T-helper 17 cell (primary cell): ENCODE measurements around the gene GTF2B. TPM values are rescaled to one million over a fixed set of nuclear protein-coding genes. Genes with fewer than 3 reads are reported as not detected.
A peak's percentile ranks its signal among the peaks of the same experiment; 100 is the strongest.
"Not testable (repeated sequence)": the region's sequence is repeated elsewhere in the genome, so short reads cannot be mapped to it uniquely, and the experiment has no call there.

Experiments
- ATAC-seq: fragments of 150-1000 bp; cut with Tn5 transposase; 2 replicates; pipeline ENCODE4 v1.10.0; 2021; ENCODE audit warnings: mild to moderate bottlenecking, moderate library complexity
- DNase-seq, 3 donors: peaks; one replicate each; pipeline versions ENCODE4 v3.0.0 to v3.0.0-alpha.2; 2020 to 2021
- H3K9me3 ChIP-seq: one replicate; pipeline ENCODE4 v1.7.0; 2013; ENCODE audit warnings: low read length, mild to moderate bottlenecking; ENCODE audit not compliant: control insufficient read depth, poor library complexity, severe bottlenecking
- H3K27ac Mint-ChIP-seq: one replicate; pipeline ENCODE4 v1.8.0; 2022; ENCODE audit warnings: mild to moderate bottlenecking, moderate library complexity, mixed read lengths
- H3K27me3 Mint-ChIP-seq: one replicate; pipeline ENCODE4 v1.8.0; 2022; ENCODE audit warnings: mixed read lengths
- H3K36me3 Mint-ChIP-seq: one replicate; pipeline ENCODE4 v1.8.0; 2022; ENCODE audit warnings: low read depth, mixed read lengths
- H3K4me1 Mint-ChIP-seq: one replicate; pipeline ENCODE4 v1.8.0; 2022; ENCODE audit warnings: mild to moderate bottlenecking, mixed read lengths
- H3K4me3 Mint-ChIP-seq: one replicate; pipeline ENCODE4 v1.8.0; 2022; ENCODE audit warnings: mild to moderate bottlenecking, moderate library complexity, mixed read lengths
- total RNA-seq, 4 donors: library from RNA in 2 of 4; stranded (reverse) in 2 of 4; gene quantifications; one replicate each; pipeline ENCODE4 v1.2.3 and lab custom pipeline; 2022 to 2026

GTF2B gene
- total RNA-seq, 2 donors from 2014 or later, result 62.9 to 69.4 TPM

DNA sequence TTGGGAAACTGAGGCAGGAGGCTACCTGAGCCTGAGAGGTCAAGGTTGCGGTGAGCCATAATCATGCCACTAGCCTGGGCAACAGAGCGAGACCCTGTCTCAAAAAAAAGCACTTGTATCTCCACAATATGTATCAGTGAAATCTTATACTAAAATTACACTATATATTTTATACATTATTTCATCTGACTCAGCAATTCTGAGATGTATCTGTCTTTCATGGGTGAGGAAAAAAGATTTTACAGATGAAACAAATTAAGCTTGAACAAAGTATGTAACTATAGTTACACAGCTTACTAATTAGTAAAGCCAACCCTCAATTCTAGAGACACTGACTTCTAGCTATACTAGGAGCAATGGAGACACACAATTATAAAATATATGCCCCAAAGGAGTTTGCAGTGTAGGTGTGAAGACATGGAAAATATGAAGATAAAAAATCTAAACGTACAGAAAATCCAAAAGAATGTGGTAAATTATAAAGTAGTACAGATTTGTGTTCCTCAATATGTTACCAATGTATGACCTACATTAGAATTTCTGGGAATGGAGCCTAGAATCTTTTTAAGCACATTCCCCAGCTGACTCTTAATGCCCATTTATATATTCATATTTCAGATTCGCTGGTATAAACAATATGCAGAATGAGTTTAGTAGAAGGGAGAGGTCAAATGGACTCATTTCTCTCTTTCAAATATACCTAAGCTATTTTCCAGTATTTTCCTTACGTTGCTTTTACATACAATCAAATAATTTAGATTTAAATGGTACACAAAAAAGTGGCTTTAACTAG, 14.6 kb downstream of the GTF2B start:
- Mint-ChIP-seq H3K27me3 (no peaks in the 10 kb centered on the region), H3K4me3 (no peak overlapping the region), H3K27ac (no peak overlapping the region), H3K4me1 (peaks cover 28% of the 10 kb centered on the region), H3K36me3 (no peaks in the 10 kb centered on the region)
- no peaks in the 10 kb centered on the region for H3K9me3 ChIP-seq
- no peak for ATAC-seq
- DNase-seq, result no peak

DNA sequence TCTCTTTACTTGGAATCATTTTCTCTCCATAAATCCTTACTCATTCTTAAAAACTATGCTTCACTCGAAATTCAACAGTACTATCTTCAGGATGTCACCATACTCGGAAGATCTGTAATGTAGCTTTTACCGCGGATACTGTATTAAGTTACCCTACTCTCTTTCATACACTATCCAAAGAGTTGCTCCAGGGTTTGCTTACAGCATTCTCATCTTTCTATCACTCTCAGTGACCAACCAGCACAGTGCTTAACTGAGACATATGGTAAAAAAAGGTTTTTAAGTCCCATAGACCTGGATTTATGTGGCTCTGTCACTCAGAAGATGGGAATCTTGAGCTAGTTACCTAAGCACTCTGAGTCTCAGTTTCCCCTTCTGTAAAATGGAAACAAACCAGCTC, 15.8 kb downstream of the GTF2B start:
- no peak for DNase-seq
- H3K9me3 ChIP-seq, result no peaks in the 10 kb centered on the region
- Mint-ChIP-seq H3K36me3 (no peaks in the 10 kb centered on the region), H3K4me3 (peak overlapping the region; percentile 50), H3K27ac (no peak overlapping the region), H3K27me3 (no peaks in the 10 kb centered on the region), H3K4me1 (peaks cover 27% of the 10 kb centered on the region)
- no peak for ATAC-seq

DNA sequence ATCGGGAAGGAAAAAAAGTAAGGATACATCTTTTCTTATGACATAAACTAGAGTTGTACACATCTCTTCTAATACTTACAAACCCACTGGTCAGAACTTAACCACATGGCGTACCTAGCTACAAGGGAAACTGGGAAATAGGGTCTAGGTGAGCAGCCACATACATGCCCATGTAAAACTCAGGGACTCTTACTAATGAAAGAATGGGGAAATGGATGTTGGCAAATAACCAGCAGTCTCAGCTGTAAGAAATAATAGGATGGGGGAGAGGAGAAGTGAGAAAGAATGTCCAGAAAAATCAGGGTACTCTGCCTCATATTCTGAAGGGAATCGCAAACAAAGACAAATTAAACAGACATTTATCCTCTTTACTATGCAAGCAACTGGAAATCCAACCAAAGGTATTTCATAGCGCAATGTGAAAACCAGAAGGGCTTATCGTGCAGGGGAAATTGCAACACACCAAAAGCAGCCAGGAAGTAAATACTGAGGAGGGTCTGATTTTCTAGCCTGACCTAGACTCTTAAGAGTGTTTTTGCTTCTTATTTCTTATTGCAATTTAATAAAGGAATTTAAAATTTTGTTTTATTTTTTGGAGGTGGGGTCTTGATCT, 17.5 kb downstream of the GTF2B start:
- no peak for DNase-seq
- H3K9me3 ChIP-seq, result no peaks in the 10 kb centered on the region
- H3K4me1 Mint-ChIP-seq, result peaks cover 24% of the 10 kb centered on the region
- H3K27me3 Mint-ChIP-seq, result no peaks in the 10 kb centered on the region
- H3K27ac Mint-ChIP-seq, result peak overlapping the region; percentile 16
- no peaks in the 10 kb centered on the region for H3K36me3 Mint-ChIP-seq
- ATAC-seq, result no peak
- no peak overlapping the region for H3K4me3 Mint-ChIP-seq

DNA sequence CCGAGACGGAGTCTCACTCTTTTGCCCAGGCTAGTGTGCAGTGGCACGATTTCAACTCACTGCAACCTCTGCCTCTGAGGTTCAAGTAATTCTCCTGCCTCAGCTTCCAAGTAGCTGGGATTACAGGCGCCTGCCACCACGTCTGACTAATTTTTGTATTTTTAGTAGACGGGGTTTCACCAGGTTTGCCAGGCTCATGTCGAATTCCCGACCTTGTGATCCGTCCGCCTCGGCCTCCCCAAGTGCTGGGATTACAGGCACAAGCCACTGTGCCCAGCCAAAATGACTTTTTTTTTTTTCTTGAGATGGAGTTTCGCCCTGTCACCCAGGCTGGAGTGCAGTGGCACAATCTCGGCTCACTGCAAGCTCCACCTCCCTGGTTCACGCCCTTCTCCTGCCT, 21.7 kb downstream of the GTF2B start:
- not testable (repeated sequence) for H3K9me3 ChIP-seq, ATAC-seq, H3K27ac Mint-ChIP-seq, H3K27me3 Mint-ChIP-seq, DNase-seq, H3K36me3 Mint-ChIP-seq
- H3K4me1 Mint-ChIP-seq, result peaks cover 30% of the 10 kb centered on the region
- H3K4me3 Mint-ChIP-seq, result peak overlapping the region; percentile 36

DNA sequence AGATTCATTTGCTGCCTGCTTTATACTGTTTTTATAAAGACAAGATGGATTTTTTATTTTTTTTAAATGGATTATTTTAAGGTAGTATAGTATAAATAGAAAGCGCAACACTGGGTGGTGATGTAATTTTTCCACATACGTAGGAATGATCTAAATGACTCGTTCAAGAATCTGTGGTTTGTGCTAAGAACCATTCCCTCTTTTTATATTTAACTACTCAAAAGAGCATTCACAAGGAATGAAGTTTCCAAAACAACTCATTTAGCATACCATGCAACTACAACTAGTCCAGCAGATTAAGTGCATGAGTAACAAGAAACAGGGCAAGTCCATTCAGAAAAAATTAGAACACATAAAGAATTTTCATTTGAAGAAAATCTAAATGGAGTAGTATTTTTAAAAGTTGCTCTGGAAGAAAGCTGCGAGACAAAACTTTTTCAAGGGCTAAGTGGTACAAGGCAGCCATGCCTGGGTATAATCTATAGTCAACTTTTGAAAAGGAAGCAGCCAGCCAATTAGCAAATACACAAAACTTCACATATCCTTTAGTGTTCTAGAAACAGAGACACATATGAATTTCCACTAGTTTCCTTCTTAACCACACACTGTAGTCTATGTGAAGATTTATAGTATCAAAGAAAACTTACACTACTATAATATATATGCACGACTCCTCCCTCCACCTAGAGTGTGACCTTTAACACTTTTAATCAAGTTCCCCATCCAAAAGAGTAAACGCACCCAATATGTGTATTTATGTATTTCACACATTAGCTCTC, 23.4 kb downstream of the GTF2B start:
- no peak for DNase-seq
- peak overlapping the region; percentile 15 for H3K4me3 Mint-ChIP-seq
- H3K36me3 Mint-ChIP-seq, result no peaks in the 10 kb centered on the region
- H3K27me3 Mint-ChIP-seq, result no peaks in the 10 kb centered on the region
- H3K9me3 ChIP-seq, result no peaks in the 10 kb centered on the region
- ATAC-seq, result peak; percentile 28
- peaks cover 32% of the 10 kb centered on the region for H3K4me1 Mint-ChIP-seq
- no peak overlapping the region for H3K27ac Mint-ChIP-seq

DNA sequence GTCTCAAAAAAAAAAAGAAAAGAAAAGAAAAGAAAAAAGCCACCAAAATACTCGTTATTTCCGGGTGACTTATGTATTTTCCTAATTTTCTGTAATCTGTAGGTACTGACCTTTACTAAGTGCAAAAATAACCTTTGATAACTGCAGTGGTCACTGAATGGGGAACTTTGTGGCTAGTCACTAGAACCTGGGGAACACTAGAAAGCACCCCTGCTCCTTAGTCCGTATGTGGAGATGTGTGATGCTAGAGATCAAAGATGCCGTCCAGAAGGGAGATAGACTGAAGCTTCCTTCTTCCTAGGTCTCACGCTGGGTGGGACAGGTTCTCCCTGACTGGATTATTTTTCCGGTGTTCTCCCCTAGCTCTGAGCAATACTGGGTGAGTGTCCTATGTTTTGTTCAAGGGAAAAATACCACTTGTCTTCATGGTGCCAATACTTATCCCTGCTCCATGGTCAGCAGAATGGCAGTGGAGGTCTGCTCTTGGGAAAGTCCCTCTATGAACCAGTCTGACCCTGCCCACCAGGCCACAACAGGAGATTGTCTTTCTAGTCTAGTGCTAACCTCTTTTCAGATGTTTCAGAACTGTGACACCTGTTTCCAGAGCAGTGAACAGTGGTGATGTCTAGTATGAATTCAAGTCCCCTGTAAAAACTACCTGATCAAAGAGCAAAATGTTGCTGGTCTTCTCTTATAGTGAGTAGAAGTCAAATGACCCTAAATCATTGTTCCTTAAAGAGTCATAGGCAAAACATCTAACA, 39.9 kb downstream of the GTF2B start:
- Mint-ChIP-seq H3K4me3 (peak overlapping the region; percentile 57), H3K27ac (peak overlapping the region; percentile 90), H3K27me3 (no peaks in the 10 kb centered on the region)

DNA sequence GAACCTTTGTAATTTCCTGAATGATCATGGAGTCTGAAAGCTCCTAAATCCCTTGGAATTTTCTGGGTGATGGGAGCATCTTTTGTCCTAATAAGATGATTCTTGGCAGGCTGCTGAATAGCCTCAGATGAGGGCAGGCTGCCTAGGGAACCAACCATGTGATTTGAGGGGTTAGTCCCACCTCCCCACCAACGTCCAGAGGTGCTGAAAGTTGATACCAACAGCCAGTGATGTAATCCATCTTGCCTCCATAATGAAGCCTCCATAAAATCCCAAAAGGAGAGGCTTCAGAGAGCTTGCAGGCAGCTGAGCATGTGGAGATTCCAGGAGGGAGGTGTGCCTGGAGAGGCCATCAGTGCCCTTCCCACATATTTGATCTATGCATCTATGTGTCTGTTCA, 43.7 kb downstream of the GTF2B start:
- H3K4me1 Mint-ChIP-seq, result no peaks in the 10 kb centered on the region
- no peaks in the 10 kb centered on the region for H3K27me3 Mint-ChIP-seq
- H3K9me3 ChIP-seq, result no peaks in the 10 kb centered on the region
- ATAC-seq, result no peak
- no peak for DNase-seq
- no peak overlapping the region for H3K4me3 Mint-ChIP-seq
- peak overlapping the region; percentile 39 for H3K27ac Mint-ChIP-seq
- no peaks in the 10 kb centered on the region for H3K36me3 Mint-ChIP-seq

More for the DNA sequence above, 39.9 kb downstream of the GTF2B start:
- no peaks in the 10 kb centered on the region for H3K9me3 ChIP-seq
- DNase-seq (no peak), ATAC-seq (peak; percentile 28)
- H3K4me1 Mint-ChIP-seq, result peaks cover 3% of the 10 kb centered on the region
- H3K36me3 Mint-ChIP-seq, result peaks cover 4% of the 10 kb centered on the region

DNA sequence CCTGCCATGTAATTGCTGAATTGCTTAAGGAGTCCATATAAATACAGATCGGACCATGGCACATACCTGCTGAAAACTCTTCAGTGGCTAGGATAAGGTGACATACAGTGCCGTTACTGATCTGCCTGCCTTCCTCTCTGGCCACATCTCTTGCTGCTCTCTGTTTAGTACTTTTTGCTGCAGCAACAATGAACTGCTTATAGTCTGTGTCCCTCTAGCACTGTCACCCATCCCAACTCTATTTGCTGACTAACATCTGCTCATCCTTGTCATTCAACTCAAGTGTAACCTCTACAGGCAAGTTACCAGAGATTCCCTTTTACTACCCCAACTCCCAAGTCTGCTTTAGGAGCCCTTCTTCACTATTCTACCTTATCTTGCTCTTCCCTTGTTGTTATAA, 65.6 kb downstream of the GTF2B start:
- Mint-ChIP-seq H3K36me3 (peaks cover 12% of the 10 kb centered on the region), H3K27ac (peak overlapping the region; percentile 43), H3K4me3 (no peak overlapping the region), H3K4me1 (peaks cover 9% of the 10 kb centered on the region), H3K27me3 (no peaks in the 10 kb centered on the region)
- DNase-seq (no peak), ATAC-seq (no peak)
- H3K9me3 ChIP-seq, result no peaks in the 10 kb centered on the region

DNA sequence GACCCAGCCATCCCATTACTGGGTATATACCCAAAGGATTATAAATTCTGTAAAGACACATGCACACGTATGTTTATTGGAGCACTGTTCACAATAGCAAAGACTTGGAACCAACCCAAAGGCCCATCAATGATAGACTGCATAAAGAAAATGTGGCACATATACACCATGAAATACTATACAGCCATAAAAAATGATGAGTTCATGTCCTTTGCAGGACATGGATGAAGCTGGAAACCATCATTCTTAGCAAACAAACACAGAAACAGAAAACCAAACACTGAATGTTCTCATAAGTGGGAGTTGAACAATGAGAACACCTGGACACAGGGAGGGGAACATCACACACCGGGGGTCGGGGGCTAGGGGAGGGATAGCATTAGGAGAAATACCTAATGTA, 71.7 kb downstream of the GTF2B start:
- not testable (repeated sequence) for ATAC-seq, DNase-seq, H3K36me3 Mint-ChIP-seq, H3K9me3 ChIP-seq, H3K4me1 Mint-ChIP-seq, H3K27me3 Mint-ChIP-seq, H3K27ac Mint-ChIP-seq, H3K4me3 Mint-ChIP-seq

DNA sequence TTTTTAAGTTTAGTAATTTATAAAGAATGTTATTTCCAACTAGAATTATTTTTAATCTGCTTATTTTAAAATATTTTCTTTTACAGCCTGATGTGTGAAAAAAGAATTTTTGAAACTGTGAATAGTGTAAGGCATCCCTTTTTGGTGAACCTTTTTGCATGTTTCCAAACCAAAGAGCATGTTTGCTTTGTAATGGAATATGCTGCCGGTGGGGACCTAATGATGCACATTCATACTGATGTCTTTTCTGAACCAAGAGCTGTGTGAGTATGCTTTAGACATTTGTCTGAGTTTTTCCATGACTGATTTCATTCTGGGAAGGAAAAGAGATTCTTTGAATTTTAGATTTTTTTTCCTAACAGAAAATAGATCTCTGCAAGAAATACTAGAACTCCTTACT, 77.9 kb downstream of the GTF2B start:
- Mint-ChIP-seq H3K4me3 (no peak overlapping the region), H3K27me3 (no peaks in the 10 kb centered on the region), H3K36me3 (peaks cover 13% of the 10 kb centered on the region), H3K4me1 (peaks cover 3% of the 10 kb centered on the region), H3K27ac (no peak overlapping the region)
- DNase-seq (no peak), ATAC-seq (no peak)
- H3K9me3 ChIP-seq, result no peaks in the 10 kb centered on the region

DNA sequence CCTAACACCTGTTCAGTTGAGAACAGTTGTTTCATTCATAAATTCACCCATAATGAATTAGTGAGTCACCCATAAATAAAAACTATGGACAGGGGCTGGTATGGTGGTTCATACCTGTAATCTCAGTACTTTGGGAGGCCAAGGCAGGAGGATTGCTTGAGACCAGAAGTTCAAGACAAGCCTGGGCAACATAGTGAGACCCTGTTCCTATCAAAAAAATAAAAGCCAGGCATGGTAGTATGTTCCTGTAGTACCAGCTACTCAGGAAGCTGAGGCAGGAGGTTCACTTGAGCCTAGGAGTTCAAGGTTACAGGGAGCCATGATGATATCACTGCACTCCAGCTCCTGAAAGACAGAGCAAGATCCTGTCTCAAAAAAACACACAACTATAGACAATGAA, 79.0 kb downstream of the GTF2B start:
- ATAC-seq (no peak), DNase-seq (no peak)
- no peaks in the 10 kb centered on the region for H3K27me3 Mint-ChIP-seq
- no peak overlapping the region for H3K4me3 Mint-ChIP-seq
- no peaks in the 10 kb centered on the region for H3K9me3 ChIP-seq
- H3K36me3 Mint-ChIP-seq, result peaks cover 13% of the 10 kb centered on the region
- no peak overlapping the region for H3K27ac Mint-ChIP-seq
- H3K4me1 Mint-ChIP-seq, result peaks cover 3% of the 10 kb centered on the region

DNA sequence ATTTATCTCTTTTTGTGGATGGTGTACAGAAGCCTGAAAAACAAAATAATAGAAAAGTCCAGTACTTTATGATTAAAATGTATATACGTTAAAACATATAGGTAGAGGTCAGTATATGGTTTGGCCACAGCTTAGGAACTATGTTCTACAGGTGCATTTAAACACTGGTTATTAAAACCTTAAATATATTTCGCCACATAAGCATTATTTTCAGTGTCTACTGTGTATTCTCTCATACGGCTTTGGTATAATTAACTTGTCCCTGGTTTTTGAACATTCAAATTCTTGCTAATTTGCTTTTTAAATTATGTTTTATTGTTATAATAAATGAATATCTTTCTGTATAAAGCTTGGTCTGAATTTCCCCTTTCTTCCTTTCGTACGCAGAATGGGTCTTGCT, 87.9 kb downstream of the GTF2B start:
- ATAC-seq, result no peak
- no peaks in the 10 kb centered on the region for H3K9me3 ChIP-seq
- H3K4me1 Mint-ChIP-seq, result peaks cover 7% of the 10 kb centered on the region
- no peak overlapping the region for H3K4me3 Mint-ChIP-seq
- DNase-seq, result no peak
- no peaks in the 10 kb centered on the region for H3K27me3 Mint-ChIP-seq
- peaks cover 18% of the 10 kb centered on the region for H3K36me3 Mint-ChIP-seq
- H3K27ac Mint-ChIP-seq, result no peak overlapping the region

DNA sequence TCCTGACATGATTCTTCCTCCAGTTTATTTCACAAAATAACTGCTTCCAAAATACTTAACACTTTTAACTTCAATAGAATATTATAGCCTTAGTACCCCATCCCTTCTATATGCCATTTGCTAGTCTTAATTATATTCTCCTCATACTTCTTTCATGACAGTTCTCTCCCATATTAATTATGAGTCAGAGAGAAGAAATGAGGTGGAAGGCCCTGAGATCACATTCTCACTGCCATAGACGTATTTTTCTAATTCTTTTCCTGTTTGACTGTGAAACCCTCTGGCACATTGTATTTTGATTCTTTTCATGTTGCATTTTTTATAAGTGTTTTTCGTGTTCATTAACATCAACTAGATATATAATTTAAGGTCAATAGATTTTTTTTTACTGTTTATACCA, 88.4 kb downstream of the GTF2B start:
- DNase-seq (no peak), ATAC-seq (no peak)
- peaks cover 19% of the 10 kb centered on the region for H3K36me3 Mint-ChIP-seq
- no peaks in the 10 kb centered on the region for H3K27me3 Mint-ChIP-seq
- peaks cover 8% of the 10 kb centered on the region for H3K4me1 Mint-ChIP-seq
- no peak overlapping the region for H3K27ac Mint-ChIP-seq
- H3K4me3 Mint-ChIP-seq, result no peak overlapping the region
- no peaks in the 10 kb centered on the region for H3K9me3 ChIP-seq
